Fibroblast of lung (primary cell): ENCODE measurements around the gene EPHA1.

ENCODE experiments used
- CTCF ChIP-seq, 2 donors: IDR thresholded peaks in 1 of 2; conservative IDR thresholded peaks in 1 of 2; 1 replicate in 1 of 2; 2 replicates in 1 of 2; pipeline ENCODE4 v1.5.1; 2011 to 2012; ENCODE audit warnings: low read length in 2 of 2, control low read depth in 1 of 2, inconsistent platforms in 1 of 2, low read depth in 1 of 2, mild to moderate bottlenecking in 1 of 2
- EZH2 ChIP-seq: IDR thresholded peaks from 2 replicates; pipeline ENCODE4 v1.5.1; 2012; ENCODE audit warnings: low read length, control low read depth, mild to moderate bottlenecking; ENCODE audit errors: missing control alignments

- no peak for TF ChIP-seq CTCF (conservative IDR thresholded peaks at IDR 0.05 in 1 of 2, IDR thresholded peaks at IDR 0.05 in 1 of 2; ENCODE audit: low read depth in 1 of 2, low read length in 2 of 2)
- TF ChIP-seq EZH2, result no peak
Observed at GRCh38 chr7:143439866-143440265, 31.2 kb upstream of the EPHA1 start.
